CD4-positive, alpha-beta T cell treated with Interleukin-15 for 1 hour (primary cell): ENCODE data around the gene BMP2K.
"Not testable (repeated sequence)": the region's sequence is repeated elsewhere in the genome, so short reads cannot be mapped to it uniquely, and the experiment has no call there.

Source experiments
- DNase-seq: peaks from one replicate; pipeline ENCODE4 v3.0.0-alpha.2; 2020

The BMP2K gene

DNA sequence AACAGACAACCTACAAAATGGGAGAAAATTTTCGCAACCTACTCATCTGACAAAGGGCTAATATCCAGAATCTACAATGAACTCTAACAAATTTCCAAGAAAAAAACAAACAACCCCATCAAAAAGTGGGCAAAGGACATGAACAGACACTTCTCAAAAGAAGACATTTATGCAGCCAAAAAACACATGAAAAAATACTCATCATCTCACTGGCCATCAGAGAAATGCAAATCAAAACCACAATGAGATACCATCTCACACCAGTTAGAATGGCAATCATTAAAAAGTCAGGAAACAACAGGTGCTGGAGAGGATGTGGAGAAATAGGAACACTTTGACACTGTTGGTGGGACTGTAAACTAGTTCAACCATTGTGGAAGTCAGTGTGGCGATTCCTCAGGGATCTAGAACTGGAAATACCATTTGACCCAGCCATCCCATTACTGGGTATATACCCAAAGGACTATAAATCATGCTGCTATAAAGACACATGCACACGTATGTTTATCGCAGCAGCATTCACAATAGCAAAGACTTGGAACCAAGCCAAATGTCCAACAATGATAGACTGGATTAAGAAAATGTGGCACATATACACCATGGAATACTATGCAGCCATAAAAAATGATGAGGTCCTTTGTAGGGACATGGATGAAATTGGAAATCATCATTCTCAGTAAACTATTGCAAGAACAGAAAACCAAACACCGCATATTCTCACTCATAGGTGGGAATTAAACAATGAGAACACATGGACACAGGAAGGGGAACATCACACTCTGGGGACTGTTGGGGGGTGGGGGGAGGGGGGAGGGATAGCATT is 19.7 kb downstream of the BMP2K start:
- DNase-seq, result not testable (repeated sequence)

DNA sequence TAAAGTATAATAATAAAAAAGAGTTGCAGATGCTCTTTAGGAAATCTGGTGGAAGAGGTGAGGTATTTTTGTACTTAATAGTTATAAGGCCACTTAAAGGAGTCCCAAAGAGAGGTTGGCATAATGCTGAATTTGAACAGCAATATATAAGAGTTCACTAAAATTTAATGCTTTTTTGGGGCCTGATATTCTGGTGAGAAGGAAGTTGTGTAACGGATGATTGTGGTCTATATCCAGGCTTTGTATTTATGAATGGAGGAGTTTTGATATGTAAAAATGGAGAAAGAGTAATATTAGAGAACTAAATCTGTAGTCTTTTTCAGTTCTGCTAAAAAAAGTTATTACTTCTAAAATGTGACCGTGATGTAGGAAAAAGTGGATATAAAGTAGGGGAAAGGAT is 20.4 kb downstream of the BMP2K start:
- DNase-seq, result no peak

DNA sequence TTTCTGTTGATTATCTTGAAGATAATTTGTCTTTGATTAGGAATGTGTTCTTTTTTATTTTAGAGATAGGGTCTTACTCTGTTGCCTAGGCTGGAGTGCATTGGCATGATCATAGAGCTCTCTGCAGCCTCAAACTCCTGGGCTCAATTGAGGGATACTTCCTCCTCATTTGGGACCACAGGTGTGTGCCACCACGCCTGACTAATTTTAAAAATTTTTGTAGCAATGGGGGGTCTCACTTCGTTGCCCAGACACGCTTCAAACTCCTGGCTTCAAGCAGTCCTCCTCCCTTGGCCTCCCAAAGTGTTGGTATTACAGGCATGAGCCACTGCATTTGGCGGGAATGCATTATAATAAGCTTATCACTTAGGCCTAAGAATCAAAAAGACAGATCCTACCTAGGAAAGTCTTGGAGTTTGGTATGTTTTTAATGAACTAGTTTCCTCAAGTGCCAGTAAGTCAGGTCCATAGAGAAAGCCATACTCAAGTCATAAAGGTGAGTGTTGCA is 21.7 kb downstream of the BMP2K start:
- DNase-seq, result no peak

DNA sequence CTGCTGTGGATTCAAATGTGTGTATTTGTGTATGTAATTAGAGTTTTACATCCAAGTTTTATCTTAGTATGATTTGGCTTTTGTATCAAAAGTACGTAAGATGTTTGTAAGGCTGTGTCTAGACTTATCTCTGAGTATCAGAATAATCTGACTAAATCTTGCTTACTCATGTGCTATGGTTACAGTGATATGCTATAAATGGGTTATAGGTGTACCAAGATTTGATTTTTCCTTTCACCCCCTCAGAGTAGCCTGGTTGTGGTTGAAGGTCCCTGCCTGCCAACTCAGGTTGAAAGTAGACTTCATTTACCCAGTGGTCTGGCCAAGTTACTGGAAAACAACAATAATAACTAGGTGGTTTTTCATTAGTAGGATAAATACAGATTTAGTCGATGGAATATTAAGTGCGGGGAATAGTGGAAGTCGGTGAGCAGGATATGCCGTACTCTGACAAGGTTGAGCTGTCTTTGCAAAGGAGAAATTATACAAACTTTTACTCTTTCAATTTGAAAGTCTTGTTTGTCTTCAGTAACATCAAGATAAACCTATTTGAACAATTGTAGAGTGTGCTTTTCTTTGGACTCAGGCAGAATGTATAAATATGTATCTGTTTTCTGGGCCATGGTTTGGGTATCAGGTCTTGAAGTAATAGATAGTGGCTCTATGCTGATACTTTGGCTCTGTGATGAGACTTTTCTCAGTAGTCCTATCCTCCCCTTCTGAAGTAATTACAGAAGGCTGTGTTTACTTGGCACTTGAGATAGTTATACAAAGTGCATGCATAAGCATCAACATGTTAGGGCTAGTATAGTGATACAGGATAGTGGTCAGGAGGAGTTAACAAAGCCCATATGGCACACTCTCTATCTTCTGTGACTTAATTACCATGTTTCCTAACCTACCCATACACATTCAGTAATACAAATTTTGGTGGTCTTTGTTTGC is 23.7 kb downstream of the BMP2K start:
- no peak for DNase-seq

DNA sequence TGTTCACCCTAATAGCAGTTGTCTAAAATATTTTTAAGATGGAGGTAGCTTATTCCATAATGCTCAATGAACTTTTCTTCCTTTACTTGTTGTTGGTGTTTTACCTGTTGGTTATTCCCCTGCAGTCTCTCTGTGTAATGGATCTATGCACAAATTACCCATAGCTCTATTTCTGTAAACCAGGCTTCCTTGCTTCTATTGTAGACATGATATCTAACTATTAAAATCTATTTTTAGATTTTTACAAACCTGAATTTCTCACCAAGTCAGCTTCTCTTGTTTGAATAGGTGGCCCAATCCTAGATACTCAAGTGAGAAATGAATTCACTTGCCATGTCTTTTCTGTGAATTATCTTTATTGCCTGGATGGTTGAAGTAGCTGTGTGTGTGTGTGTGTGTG is 24.8 kb downstream of the BMP2K start:
- no peak for DNase-seq

DNA sequence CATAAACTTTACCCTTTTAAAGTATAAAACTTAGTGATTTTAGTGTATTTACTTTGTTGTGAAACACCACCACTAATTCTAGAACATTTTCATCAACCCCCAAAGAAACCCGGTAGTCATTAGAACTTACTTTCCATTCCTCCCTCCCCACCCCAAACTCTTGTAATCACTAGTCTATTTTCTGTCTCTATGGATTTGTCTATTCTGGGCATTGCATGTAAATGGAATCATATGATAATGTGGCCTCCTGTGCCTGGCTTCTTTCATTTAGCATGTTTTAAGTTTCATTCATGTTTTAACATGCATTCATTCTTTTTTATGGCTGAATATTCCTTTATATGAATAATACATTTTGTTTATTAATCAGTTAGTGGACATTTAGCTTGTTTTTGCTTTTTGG is 27.8 kb downstream of the BMP2K start:
- no peak for DNase-seq

DNA sequence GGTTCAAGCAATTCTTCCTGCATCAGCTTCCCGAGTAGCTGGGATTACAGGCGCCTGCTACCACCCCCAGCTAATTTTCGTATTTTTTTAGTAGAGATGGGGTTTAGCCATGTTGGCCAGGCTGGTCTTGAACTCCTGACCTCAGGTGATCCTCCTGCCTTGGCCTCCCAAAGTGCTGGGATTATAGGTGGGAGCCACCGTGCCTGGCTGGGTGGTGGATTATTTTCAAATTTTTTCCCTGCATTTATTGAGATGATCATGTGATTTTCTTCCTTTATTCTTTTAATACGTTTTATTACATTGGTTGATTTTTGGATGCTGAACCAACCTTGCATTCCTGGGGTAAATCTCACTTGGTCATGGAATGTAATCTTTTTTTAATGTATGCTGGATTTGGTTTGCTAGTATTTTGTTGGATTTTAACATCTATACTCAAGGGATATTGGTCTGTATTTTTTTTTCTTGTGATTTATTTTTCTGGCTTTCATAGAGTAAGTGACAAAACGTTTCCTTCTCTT is 30.9 kb downstream of the BMP2K start:
- DNase-seq, result no peak

DNA sequence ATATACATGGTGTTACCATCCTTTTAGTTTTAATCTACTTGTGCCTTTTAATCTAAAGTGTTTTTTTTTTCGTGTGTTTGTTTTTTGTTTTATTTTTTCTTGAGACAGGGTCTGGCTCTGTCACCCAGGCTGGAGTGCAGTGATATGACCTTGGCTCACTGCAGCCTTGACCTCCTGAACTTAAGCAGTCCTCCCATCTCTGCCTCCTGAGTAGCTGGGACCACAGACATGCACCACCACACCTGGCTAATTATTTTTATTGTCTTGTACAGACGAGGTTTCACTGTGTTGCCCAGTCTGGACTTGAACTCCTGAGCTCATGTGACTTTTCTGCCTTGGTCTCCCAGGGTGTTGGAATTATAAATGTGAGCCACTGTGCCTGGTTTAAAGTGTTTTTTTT is 33.1 kb downstream of the BMP2K start:
- no peak for DNase-seq

DNA sequence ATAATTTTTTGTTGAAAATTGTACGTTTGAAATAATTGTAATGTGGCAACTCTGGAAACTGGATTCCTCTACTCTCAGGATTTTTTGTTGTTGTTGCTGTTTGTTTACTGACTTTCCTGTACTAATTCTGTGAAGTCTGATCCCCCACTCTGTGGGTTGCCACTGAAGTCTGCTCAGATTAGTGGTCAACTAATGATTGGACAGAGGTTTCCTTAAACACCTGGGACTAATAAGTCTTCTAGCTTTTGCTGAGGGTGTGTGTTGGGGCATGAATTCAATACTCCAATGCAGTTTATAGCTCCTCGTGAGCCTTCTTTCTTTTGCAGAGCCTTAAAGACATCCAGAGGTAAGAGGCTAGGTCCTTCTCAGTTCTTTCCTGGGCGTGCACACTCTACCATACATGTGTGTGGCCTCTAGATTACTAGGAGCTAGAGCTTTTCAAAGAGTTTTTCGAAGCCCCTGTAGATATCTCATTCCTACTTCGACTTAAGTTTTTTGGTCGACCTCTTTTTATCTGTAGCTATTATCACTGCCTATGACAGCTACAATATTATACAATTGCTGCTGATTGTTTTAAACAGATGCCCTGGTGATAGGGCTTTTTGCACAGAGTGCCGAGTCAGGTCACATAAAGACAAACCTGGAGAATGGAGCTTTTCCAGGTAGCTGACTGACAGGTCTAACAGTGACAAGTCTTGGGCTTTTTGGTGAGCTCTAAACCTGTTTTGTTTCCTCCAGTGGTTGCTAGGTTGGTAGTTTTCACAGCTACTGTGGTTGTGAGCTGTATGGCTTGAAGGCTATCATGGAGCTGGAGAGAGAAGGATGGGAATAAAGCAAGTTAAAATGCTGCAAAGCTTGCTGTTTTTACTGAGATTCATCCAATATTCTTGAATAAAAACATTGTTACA is 34.0 kb downstream of the BMP2K start:
- DNase-seq, result no peak

DNA sequence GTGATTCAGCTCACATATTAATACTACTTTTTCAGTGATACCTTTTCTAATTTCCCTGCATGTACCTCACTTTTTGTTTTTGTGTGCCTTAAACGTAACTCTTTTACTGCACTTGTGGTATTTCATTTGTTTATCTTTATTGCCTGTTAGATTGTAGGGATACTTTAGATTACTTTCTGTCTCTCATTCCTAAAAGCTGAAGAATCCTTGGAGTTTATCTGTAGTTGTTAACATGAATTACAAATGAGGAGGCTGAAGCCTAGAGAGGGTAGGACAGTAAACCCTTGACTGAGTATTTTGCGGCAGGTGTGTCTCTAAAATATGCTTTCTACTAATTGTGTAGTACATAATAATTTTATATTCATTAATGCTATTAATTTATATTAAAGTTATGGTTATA is 34.9 kb downstream of the BMP2K start:
- no peak for DNase-seq

DNA sequence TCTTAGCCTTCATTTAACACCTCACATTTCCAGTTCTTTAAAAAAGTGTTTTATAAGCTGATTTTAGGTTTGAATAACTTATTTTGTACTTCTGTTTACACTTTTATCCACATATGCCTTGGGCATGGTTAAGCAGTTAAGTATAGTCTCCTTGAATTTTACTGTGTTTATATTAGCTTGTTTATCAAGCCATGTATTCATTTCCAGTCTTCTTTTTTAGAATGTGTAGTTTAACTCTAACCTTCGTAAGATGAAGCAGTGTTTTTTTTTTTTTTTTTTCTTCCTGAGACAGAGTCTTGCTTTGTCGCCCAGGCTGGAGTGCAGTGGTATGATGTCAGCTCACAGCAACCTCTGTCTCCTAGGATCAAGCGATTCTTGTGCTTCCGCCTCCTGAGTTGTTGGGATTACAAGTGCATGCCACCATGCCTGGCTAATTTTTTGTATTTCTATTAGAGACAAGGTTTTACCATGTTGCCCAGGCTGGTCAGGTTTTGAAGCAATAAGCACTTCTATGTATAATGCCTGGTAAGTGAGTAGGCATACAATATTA is 42.5 kb downstream of the BMP2K start:
- no peak for DNase-seq

DNA sequence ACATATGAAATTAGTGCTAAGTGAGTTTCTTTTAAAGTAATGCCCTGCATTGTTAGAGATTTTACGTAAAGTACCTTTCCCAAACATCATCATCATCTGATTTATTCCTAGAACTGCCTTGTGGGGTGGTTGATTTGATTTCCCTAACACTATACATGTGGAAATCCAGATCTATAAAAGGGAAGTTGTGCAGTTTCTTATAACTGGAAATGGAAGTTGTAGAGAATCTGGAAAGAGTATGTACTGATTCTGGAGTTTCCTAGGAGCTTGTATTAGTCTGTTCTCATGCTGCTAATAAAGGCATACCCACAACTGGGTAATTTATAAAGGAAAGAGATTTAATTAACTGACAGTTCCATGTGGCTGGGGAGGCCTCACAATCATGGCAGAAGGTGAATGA is 47.9 kb downstream of the BMP2K start:
- no peak for DNase-seq

DNA sequence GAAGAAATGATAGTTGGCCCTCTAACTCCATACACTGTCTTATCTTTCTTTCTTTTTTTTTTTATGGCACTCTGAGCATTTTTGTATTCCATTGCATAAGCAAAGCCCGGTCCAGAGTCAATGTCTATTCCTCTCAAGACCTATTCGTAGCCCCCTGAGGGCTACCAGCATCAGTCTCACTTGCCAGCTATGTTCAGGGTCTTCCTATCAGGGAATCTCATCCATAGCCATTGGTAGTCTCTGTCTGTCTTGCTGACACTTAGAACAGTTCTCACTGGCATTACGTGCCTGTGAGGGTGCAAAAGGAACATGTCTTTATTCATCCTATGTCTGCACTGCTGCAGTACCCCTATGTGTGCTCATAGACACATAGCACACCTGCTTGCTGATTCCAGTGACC is 51.0 kb downstream of the BMP2K start:
- no peak for DNase-seq

DNA sequence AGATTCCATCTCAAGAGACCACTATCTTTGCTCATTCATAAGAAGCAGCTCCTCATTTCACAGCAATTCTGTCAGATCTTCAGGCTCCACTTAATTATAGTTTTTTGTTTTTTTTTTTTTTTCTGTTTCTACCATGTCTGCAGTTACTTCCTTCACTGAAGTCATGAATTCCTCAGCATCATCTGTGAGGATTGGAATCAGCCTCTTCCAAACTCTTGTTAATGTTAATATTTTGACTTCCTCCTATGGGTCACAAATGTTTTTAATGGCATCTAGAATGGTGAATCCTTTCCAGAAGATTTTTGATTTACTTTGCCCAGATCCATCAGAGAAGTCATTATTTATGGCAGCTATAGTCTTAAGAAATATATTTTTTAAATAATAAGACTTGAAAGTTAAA is 53.1 kb downstream of the BMP2K start:
- no peak for DNase-seq

DNA sequence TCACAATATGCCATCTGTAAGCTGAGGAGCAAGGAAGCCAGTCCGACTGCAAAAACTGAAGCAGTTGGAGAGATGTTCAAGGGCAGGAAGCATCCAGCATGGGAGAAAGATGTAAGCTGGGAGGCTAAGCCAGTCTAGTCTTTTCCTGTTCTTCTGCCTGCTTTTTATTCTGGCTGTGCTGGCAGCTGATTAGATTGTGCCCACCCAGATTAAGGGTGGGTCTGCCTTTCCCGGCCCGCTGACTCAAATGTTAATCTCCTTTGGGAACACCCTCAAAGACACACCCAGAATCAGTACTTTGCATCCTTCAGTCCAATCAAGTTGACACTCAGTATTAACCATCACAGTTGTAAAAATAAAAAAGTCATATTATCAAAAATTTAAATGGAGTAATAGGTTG is 63.5 kb downstream of the BMP2K start:
- not testable (repeated sequence) for DNase-seq

DNA sequence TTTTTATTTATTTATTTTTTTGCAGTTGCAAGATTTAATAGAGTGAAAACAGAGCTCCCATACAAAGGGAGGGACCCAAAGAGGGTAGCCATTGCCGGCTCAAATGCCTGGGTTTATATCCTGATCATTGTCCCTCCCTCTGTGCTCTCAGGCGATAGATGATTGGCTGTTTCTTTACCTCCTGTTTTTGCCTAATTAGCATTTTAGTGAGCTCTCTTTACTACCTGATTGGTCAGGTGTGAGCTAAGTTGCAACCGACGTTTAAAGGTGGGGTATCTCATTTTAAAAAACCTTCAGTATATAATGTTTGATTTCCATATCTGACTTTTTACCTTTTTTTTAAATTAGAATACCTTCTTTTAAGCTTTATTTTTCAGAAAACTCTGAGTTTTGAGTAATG is 64.1 kb downstream of the BMP2K start:
- DNase-seq, result not testable (repeated sequence)

DNA sequence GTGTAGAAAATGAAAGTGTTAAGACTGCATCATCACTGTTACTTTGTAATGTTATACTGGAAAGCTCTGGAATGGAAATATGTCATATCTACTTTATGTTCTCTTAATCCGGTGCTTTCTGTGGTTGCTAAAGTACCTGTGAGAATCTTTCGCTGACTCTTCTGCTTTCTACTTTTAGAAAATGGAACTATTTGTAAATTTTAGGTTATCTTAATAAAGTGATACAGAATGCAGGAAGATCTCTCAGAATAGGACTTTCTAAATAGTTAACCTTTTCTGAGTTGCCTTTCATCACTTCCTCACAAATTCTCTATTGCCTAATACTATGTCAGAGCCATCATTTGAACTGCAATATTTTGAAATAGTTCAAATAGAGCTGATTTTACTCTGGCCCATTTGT is 69.3 kb downstream of the BMP2K start:
- no peak for DNase-seq

DNA sequence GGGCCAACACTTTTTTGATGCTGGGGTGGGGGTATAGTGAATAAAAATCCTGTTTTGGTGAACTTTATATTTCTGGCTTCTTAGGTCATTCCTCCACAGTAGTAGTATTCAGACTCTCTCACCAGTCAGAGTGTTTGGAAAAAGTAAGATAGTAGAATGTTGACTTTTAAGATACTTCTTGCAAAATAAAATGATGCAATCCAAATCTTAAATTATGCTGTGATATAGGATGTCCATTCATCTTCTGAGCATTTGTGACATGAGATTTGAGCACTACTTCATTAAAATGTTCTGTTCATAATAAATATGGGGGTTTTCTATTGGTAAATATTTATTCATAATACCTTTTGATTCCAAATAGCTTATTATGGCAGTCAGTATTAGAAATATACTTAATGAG is 70.1 kb downstream of the BMP2K start:
- DNase-seq, result no peak

DNA sequence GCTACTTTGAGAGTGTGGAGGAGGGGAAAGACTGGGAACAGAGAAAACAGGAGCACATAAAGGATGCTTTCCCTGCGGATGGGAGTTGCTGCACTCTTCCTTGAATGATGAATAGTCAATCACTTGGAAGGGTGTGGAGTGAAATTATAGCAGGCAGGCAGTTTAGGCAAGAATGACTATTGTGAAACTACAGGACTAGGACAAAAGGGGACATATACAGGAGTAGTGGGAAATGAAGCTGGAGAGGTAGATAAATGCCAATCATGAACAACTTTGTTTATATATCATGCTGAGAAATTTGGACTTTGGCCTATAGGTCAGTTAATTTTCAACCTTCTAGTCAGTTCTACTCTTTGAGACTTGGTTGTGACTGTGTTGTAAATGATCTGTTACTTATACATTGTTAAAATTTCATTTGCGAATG is 86.2 kb downstream of the BMP2K start:
- no peak for DNase-seq

DNA sequence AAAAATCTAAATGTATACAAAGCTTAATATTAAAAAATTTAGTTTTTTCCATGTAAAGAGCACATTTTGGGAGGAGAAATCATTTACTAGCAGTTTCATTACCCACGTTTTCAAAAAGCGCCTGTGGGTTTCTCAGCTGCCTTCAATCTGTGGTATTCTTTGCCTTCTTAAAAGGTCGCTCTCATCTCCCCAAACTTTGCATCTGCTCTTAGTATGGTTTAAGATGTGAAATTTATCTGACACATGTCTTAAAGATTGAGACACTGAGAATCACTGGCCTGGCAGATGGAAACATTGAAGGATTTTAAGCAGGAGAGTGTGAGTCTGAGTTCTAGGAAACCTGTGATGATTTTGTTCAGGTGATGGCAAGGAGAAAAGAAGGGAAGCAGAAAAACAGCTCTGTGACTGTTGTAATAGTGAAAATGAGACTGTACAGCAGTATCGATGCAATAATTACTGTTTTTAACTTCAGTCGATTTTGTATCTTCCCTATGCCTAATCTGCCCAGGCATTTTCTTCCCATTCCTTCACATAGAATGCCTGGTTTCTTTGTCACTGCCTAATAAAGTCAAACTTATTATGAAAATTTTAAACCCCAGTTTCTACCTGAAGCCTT is 87.2 kb downstream of the BMP2K start:
- no peak for DNase-seq

DNA sequence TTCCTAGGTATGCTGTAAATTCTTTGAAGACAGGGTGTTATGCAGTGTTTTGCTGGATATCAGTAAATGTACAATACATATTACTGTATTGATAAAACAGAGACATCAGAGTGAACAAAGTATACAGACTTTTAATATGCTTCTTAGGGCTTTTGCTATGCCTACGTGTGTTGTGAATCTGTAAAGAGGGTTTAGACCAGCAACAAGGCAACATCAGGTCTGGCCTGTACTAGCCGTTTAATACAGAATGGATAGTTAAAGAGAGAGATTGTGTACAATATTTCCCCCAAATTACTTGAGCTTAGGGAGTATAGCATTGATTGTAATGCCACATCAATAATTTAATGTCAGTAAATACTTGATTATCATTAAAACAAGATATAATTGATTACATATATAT is 87.8 kb downstream of the BMP2K start:
- no peak for DNase-seq
